ENCODE results near the gene PRDM8. TPM values are rescaled to one million over a fixed set of nuclear protein-coding genes. Genes with fewer than 3 reads are reported as not detected.

Gene PRDM8
- total RNA-seq, 2 experiments from 2014 or later: 3.0 to 4.3 TPM

- H3K9me3 Mint-ChIP-seq: peaks cover 21% of the 10 kb centered on the region
- DNase-seq: peak; percentile 48
- H3K27ac Mint-ChIP-seq: peak overlapping the region; percentile 85
- H3K36me3 Mint-ChIP-seq: peaks cover 15% of the 10 kb centered on the region
- H3K4me1 Mint-ChIP-seq (ENCODE audit: low read depth): peaks cover 46% of the 10 kb centered on the region
- intact Hi-C loops (cut with micrococcal nuclease): loop anchor here (1.0 to 10.0 kb wide), 6 partner anchors 20 to 359 kb away; partner anchors contain the start of gene ANTXR2
- peaks cover 7% of the 10 kb centered on the region for H3K27me3 Mint-ChIP-seq
- ChIA-PET CTCF (interaction anchor here (0.6 to 8.9 kb wide), 20 partner anchors 11 to 1252 kb away, joined by 3 to 93 read pairs (median 4); partner anchors contain the start of genes ANTXR2 and PRDM8), POLR2A (interaction anchor here (1.2 to 2.9 kb wide), 4 partner anchors 11 to 126 kb away, joined by 5 to 18 read pairs (median 6); partner anchors contain the start of gene ANTXR2)
- H3K4me3 Mint-ChIP-seq: peak overlapping the region; percentile 88
These were observed 13.9 kb upstream of the PRDM8 start for GRCh38 chr4:80183250-80184052.

- DNase-seq: peak; percentile 94
- Mint-ChIP-seq H3K9me3 (peaks cover 13% of the 10 kb centered on the region), H3K4me1 (ENCODE audit: low read depth) (peaks cover 46% of the 10 kb centered on the region), H3K36me3 (peaks cover 12% of the 10 kb centered on the region), H3K4me3 (peak overlapping the region; percentile 88), H3K27me3 (peaks cover 7% of the 10 kb centered on the region), H3K27ac (peak overlapping the region; percentile 85)
- POLR2A ChIA-PET: interaction anchor here (0.7 to 2.3 kb wide), 4 partner anchors 9 to 126 kb away, joined by 3 to 8 read pairs (median 4); no protein-coding TSS in a partner anchor
- intact Hi-C loops (cut with micrococcal nuclease): loop anchor here (1.0 to 10.0 kb wide), 6 partner anchors 19 to 358 kb away; partner anchors contain the start of gene ANTXR2
- CTCF ChIA-PET: interaction anchor here (0.6 to 8.9 kb wide), 30 partner anchors 8 to 1253 kb away, joined by 3 to 93 read pairs (median 4); partner anchors contain the start of genes ANTXR2 and PRDM8
These were observed 13.1 kb upstream of the PRDM8 start for GRCh38 chr4:80184053-80184824.

- peak overlapping the region; percentile 85 for H3K27ac Mint-ChIP-seq
- H3K27me3 Mint-ChIP-seq: peaks cover 7% of the 10 kb centered on the region
- peak overlapping the region; percentile 88 for H3K4me3 Mint-ChIP-seq
- ChIA-PET CTCF (interaction anchor here (0.6 to 8.9 kb wide), 21 partner anchors 9 to 855 kb away, joined by 3 to 93 read pairs (median 4); partner anchors contain the start of genes ANTXR2 and PRDM8), POLR2A (interaction anchor here (0.7 to 2.3 kb wide), 5 partner anchors 8 to 127 kb away, joined by 3 to 8 read pairs (median 6); no protein-coding TSS in a partner anchor)
- peaks cover 44% of the 10 kb centered on the region for H3K4me1 Mint-ChIP-seq (ENCODE audit: low read depth)
- intact Hi-C loops (cut with micrococcal nuclease): loop anchor here (1.0 to 10.0 kb wide), 6 partner anchors 18 to 357 kb away; partner anchors contain the start of gene ANTXR2
- DNase-seq: no peak
- peaks cover 3% of the 10 kb centered on the region for H3K36me3 Mint-ChIP-seq
- peaks cover 4% of the 10 kb centered on the region for H3K9me3 Mint-ChIP-seq
These were observed 12.2 kb upstream of the PRDM8 start for GRCh38 chr4:80184825-80185756.

- H3K4me1 Mint-ChIP-seq (ENCODE audit: low read depth): peaks cover 37% of the 10 kb centered on the region
- H3K4me3 Mint-ChIP-seq: peak overlapping the region; percentile 88
- no peak overlapping the region for H3K27ac Mint-ChIP-seq
- POLR2A ChIA-PET: interaction anchor here (1.3 to 1.7 kb wide), 2 partner anchors 10 to 17 kb away, joined by 5 to 6 read pairs; no protein-coding TSS in a partner anchor
- DNase-seq: no peak
- H3K27me3 Mint-ChIP-seq: peaks cover 7% of the 10 kb centered on the region
- H3K36me3 Mint-ChIP-seq: no peaks in the 10 kb centered on the region
- intact Hi-C loops (cut with micrococcal nuclease): loop anchor here (10.0 kb wide), 1 partner anchor 261 kb away; no protein-coding TSS in a partner anchor
- H3K9me3 Mint-ChIP-seq: no peaks in the 10 kb centered on the region
- CTCF ChIA-PET: interaction anchor here (1.2 to 8.9 kb wide), 12 partner anchors 10 to 268 kb away, joined by 3 to 93 read pairs (median 9); partner anchors contain the start of genes ANTXR2 and PRDM8
These were observed 11.3 kb upstream of the PRDM8 start for GRCh38 chr4:80185787-80186548.

- H3K9me3 Mint-ChIP-seq: no peaks in the 10 kb centered on the region
- no peak overlapping the region for H3K27ac Mint-ChIP-seq
- ChIA-PET POLR2A (interaction anchor here (1.3 to 1.7 kb wide), 2 partner anchors 9 to 16 kb away, joined by 5 to 6 read pairs; no protein-coding TSS in a partner anchor), CTCF (interaction anchor here (0.7 to 8.9 kb wide), 7 partner anchors 11 to 225 kb away, joined by 3 to 93 read pairs (median 4); partner anchors contain the start of gene PRDM8)
- H3K27me3 Mint-ChIP-seq: peaks cover 7% of the 10 kb centered on the region
- intact Hi-C loops (cut with micrococcal nuclease): loop anchor here (10.0 kb wide), 1 partner anchor 262 kb away; no protein-coding TSS in a partner anchor
- H3K4me1 Mint-ChIP-seq (ENCODE audit: low read depth): peaks cover 33% of the 10 kb centered on the region
- no peaks in the 10 kb centered on the region for H3K36me3 Mint-ChIP-seq
- DNase-seq: no peak
- H3K4me3 Mint-ChIP-seq: no peak overlapping the region
These were observed 10.6 kb upstream of the PRDM8 start for GRCh38 chr4:80186676-80187075.

GRCh38 chr4:80187677-80188076, 9.6 kb upstream of the PRDM8 start:
- intact Hi-C loops (cut with micrococcal nuclease): loop anchor here (10.0 kb wide), 1 partner anchor 263 kb away; no protein-coding TSS in a partner anchor
- Mint-ChIP-seq H3K4me3 (no peak overlapping the region), H3K36me3 (no peaks in the 10 kb centered on the region), H3K27ac (no peak overlapping the region), H3K4me1 (ENCODE audit: low read depth) (peaks cover 23% of the 10 kb centered on the region), H3K27me3 (peaks cover 7% of the 10 kb centered on the region), H3K9me3 (no peaks in the 10 kb centered on the region)
- no peak for DNase-seq
- ChIA-PET CTCF (interaction anchor here (0.8 to 8.9 kb wide), 7 partner anchors 10 to 1235 kb away, joined by 3 to 93 read pairs (median 4); partner anchors contain the start of gene PRDM8), POLR2A (interaction anchor here (1.5 kb wide), 1 partner anchor 15 kb away, joined by 5 read pairs; no protein-coding TSS in a partner anchor)

- intact Hi-C loops (cut with micrococcal nuclease): loop anchor here (10.0 kb wide), 1 partner anchor 264 kb away; no protein-coding TSS in a partner anchor
- ChIA-PET CTCF (interaction anchor here (1.2 to 8.9 kb wide), 5 partner anchors 9 to 1236 kb away, joined by 3 to 93 read pairs (median 5); partner anchors contain the start of gene PRDM8), POLR2A (interaction anchor here (1.5 kb wide), 1 partner anchor 14 kb away, joined by 5 read pairs; no protein-coding TSS in a partner anchor)
- peaks cover 17% of the 10 kb centered on the region for H3K4me1 Mint-ChIP-seq (ENCODE audit: low read depth)
- no peak overlapping the region for H3K4me3 Mint-ChIP-seq
- H3K27ac Mint-ChIP-seq: no peak overlapping the region
- DNase-seq: no peak
- H3K27me3 Mint-ChIP-seq: peaks cover 4% of the 10 kb centered on the region
- no peaks in the 10 kb centered on the region for H3K36me3 Mint-ChIP-seq
- no peaks in the 10 kb centered on the region for H3K9me3 Mint-ChIP-seq
These were observed 8.9 kb upstream of the PRDM8 start for GRCh38 chr4:80188457-80188800.

- CTCF ChIA-PET: interaction anchor here (1.3 to 8.9 kb wide), 4 partner anchors 9 to 272 kb away, joined by 4 to 93 read pairs (median 41); partner anchors contain the start of gene PRDM8
- intact Hi-C loops (cut with micrococcal nuclease): loop anchor here (10.0 kb wide), 1 partner anchor 264 kb away; no protein-coding TSS in a partner anchor
- Mint-ChIP-seq H3K9me3 (no peaks in the 10 kb centered on the region), H3K4me1 (ENCODE audit: low read depth) (peaks cover 17% of the 10 kb centered on the region), H3K27me3 (peaks cover 4% of the 10 kb centered on the region), H3K36me3 (no peaks in the 10 kb centered on the region), H3K27ac (no peak overlapping the region), H3K4me3 (no peak overlapping the region)
- POLR2A ChIA-PET: interaction anchor here (1.5 kb wide), 1 partner anchor 14 kb away, joined by 5 read pairs; no protein-coding TSS in a partner anchor
- DNase-seq: no peak
These were observed 8.4 kb upstream of the PRDM8 start for GRCh38 chr4:80188801-80189458.

- Mint-ChIP-seq H3K4me1 (ENCODE audit: low read depth) (peaks cover 17% of the 10 kb centered on the region), H3K27ac (no peak overlapping the region), H3K36me3 (no peaks in the 10 kb centered on the region), H3K9me3 (no peaks in the 10 kb centered on the region), H3K4me3 (no peak overlapping the region), H3K27me3 (peaks cover 4% of the 10 kb centered on the region)
- ChIA-PET POLR2A (no interaction called here), CTCF (interaction anchor here (0.7 to 8.9 kb wide), 3 partner anchors 13 to 29 kb away, joined by 3 to 93 read pairs (median 4); no protein-coding TSS in a partner anchor)
- DNase-seq: no peak
- intact Hi-C loops (cut with micrococcal nuclease): loop anchor here (10.0 kb wide), 1 partner anchor 265 kb away; no protein-coding TSS in a partner anchor
These were observed 7.7 kb upstream of the PRDM8 start for GRCh38 chr4:80189581-80189955.

All from activated CD4-positive, alpha-beta memory T cell treated with anti-CD3 and anti-CD28 coated beads for 36 hours (primary cell).